ENCODE results near the gene OPCML.

- TF ChIP-seq CTCF (IDR thresholded peaks at IDR 0.05) (no peak), POLR2A (IDR thresholded peaks at IDR 0.05) (no peak)
Measured at GRCh38 chr11:132610216-132610615, 922.1 kb downstream of the OPCML start.
